Testis (tissue), 2 donors: ENCODE measurements around the gene TVP23C.

Source experiments
- CTCF ChIP-seq, 3 experiments: fragments of 450-650 bp in 2 of 3; fragments of 200-600 bp in 1 of 3; sonication (generic) in 1 of 3; IDR thresholded peaks; one replicate each; pipeline ENCODE4 v1.5.1; 2016 to 2019; ENCODE audit warnings: antibody characterized with exemption in 3 of 3, mild to moderate bottlenecking in 2 of 3, moderate library complexity in 1 of 3
- POLR2A ChIP-seq: fragments of 450-650 bp; IDR thresholded peaks from one replicate; pipeline ENCODE4 v1.6.1; 2017; ENCODE audit warnings: antibody characterized with exemption, mild to moderate bottlenecking, moderate library complexity

- TF ChIP-seq POLR2A = no peak
- TF ChIP-seq CTCF (IDR thresholded peaks at IDR 0.05) = no peak
Measured at GRCh38 chr17:15482476-15482875, 80.8 kb downstream of the TVP23C start.
